ENCODE data around the gene NCS1.
A peak's percentile ranks its signal among the peaks of the same experiment; 100 is the strongest.

Gene NCS1

DNA sequence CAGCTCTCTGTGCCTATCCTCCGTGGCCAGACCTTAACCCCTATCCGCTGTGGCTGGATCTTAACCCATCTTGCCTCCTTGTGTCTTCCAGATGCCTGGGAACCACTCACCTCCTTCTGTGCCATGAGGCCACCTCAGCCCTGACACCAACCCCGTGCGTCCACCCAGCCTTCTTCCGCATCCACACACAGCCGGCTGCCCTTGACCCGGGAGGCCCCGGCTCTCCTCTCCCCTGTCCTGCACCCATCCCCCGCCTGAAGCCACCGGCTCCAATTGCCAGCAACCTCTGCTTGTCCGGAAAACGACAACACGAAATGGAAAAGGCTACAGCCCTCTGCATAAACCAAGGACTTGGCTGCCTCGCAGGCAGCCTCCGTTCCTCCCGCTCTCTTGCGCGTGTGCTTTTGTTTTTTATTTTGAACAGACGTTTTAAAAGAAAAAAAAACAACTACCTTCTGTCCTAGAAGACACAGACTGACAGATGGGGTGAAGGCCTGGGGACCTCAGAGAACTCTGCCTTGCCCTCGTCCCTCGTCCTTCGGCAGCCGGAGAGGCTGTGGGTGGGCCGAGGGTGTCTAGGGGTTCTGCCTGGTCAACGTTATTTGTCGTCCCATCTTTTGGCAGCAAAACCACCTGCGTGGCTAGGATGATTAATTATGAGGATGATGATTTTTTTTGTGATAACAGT, 60.8 kb downstream of the NCS1 start:
- TF ChIP-seq, protein P1, sequence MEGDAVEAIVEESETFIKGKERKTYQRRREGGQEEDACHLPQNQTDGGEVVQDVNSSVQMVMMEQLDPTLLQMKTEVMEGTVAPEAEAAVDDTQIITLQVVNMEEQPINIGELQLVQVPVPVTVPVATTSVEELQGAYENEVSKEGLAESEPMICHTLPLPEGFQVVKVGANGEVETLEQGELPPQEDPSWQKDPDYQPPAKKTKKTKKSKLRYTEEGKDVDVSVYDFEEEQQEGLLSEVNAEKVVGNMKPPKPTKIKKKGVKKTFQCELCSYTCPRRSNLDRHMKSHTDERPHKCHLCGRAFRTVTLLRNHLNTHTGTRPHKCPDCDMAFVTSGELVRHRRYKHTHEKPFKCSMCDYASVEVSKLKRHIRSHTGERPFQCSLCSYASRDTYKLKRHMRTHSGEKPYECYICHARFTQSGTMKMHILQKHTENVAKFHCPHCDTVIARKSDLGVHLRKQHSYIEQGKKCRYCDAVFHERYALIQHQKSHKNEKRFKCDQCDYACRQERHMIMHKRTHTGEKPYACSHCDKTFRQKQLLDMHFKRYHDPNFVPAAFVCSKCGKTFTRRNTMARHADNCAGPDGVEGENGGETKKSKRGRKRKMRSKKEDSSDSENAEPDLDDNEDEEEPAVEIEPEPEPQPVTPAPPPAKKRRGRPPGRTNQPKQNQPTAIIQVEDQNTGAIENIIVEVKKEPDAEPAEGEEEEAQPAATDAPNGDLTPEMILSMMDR (IDR thresholded peaks at IDR 0.05; ENCODE audit: low read depth, low read length, missing control alignments), result no peak
- DNase-seq (ENCODE audit: extremely low read depth, low read depth), result no peak
- H3K4me3 ChIP-seq (replicated peaks; ENCODE audit: low read depth, low read length), result no peak overlapping the region

DNA sequence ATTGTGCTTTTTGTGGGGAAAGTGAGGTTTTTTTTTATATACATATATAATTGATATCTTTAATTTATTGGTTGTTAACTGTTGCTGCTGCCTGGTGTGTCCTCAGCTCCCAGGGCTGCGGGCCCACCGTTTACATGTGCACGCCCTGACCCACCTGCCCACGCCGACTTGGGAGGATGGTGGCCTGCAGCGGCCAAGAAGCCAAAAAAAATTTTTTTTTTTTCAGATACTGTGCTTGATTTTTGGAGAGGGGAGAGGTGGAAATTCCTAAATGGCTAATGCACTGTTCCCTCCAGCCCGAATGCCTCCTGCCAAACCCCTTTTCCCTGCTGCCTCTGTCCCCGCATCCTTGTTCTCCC, 61.4 kb downstream of the NCS1 start:
- no peak overlapping the region for H3K4me3 ChIP-seq (replicated peaks; ENCODE audit: low read depth, low read length)
- TF ChIP-seq, protein P1 (IDR thresholded peaks at IDR 0.05; ENCODE audit: low read depth, low read length, missing control alignments), result no peak
- no peak for DNase-seq (ENCODE audit: extremely low read depth, low read depth)

DNA sequence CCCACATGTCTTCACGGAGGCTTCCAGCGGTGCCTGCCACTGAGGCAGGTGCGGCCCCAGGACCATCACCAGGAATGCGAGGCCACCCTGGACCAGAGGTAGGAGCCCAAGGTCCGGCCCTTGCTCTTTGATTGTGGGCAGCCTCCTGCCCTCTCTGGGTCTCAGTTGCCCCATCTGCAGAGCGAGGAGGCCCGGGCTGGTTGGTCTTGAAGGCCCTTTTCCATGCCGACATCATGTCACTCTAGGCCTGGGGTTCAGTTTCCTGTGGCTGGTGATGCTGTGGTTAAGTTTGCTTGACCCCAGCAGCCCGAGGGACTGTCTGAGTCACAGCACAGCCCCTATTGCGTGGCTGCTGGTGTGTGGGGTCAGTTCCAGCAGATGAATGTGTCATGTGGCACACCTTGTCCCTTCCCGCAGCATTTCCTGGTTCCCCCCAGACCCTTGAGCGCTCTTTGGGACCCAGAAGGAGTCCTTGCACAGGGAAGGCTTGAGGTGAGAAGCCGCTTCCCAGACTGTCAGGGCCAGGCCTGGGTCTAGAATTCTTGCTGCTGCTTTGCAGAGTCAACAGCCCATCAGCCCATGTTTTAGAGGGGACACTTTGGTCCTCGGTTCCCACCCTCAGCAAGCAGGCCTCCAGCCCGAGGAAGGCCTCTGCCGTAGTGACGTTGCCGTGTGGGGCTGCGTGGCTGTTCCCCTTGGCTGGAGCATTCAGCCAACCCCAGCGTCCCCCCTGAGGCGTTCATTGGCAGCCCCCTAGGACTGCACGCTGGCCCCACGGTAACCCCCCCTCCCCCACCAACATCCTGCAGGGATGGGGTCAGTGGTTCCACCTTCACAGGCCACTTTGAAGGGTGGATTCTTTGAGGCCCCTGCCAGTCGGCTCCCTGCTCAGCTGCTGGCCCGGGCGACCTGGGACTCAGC, 62.4 kb downstream of the NCS1 start:
- no peak overlapping the region for H3K4me3 ChIP-seq (replicated peaks; ENCODE audit: low read depth, low read length)
- DNase-seq (ENCODE audit: extremely low read depth, low read depth), result no peak
- TF ChIP-seq, protein P1 (IDR thresholded peaks at IDR 0.05; ENCODE audit: low read depth, low read length, missing control alignments), result no peak

DNA sequence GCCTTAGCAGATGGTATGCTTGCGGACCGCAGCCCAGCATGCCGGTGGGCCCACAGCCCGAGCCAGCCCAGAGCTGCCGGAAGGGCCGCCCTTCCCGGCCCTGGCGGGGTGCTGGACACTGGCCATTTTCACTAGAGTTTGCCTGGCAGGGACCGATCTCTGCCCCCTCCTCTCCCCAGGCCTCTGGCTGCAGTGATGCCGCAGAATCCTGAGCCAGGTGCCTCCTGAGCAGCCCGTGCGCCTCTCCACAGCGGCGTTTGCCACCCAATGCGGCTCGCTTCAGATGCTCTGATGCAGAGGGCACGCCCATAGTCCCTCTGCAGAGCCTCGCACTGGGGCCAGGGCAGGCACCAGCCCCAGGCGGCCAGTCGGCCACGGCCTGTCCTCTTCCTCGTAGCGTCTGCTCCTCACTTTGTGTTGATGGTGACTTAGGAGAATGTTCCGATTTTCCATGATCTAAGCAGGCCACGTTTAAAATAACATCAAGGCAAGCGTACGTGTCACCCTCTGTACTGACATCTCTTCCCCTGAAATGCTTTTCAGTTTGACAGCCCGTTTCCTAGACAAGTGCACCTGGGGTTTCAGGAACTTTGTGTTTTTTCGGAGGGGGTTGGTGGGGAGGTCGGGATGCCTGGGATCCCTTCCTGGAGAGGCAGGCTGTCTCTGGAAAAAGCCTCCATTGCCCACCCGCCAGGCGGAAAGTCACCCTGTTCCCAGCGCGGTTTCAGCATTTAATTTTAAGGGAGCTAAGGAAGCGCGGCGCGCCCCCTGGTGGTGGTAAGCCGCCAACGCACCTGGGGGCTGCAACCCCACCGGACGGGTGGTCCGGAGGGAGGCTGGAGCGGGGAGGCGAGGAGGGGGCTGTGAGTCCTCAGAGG, 63.6 kb downstream of the NCS1 start:
- DNase-seq (ENCODE audit: extremely low read depth, low read depth), result no peak
- H3K4me3 ChIP-seq (replicated peaks; ENCODE audit: low read depth, low read length), result no peak overlapping the region
- TF ChIP-seq, protein P1 (IDR thresholded peaks at IDR 0.05; ENCODE audit: low read depth, low read length, missing control alignments), result peak; percentile 97

DNA sequence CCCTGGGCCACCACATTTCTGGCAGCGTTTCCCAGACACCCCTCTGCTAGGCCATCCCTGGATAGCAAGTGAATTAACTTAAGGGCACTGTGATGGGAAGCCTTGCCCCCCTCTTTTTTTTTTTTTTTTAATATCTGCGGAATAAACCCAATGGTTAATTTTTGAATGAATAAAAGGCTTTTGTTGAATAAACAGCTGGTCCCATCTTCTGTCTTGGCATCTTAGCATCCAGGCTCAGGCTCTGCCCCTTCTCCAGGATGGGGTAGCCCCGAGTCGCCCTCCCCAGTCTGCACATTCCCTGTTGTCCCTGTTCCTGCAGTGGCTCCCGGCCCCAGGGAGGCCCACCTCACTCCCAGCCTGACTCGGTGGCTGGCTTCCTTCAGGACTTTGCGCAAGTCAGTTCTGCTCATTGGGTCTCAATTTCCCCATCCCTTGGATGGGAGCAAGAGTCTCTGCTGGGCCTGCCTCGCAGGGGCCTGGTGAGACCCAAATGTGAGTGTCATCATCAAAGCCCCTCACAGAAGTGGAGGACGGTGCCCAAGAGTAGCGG, 64.3 kb downstream of the NCS1 start:
- DNase-seq (ENCODE audit: extremely low read depth, low read depth), result no peak
- no peak overlapping the region for H3K4me3 ChIP-seq (replicated peaks; ENCODE audit: low read depth, low read length)
- TF ChIP-seq, protein P1 (IDR thresholded peaks at IDR 0.05; ENCODE audit: low read depth, low read length, missing control alignments), result no peak

DNA sequence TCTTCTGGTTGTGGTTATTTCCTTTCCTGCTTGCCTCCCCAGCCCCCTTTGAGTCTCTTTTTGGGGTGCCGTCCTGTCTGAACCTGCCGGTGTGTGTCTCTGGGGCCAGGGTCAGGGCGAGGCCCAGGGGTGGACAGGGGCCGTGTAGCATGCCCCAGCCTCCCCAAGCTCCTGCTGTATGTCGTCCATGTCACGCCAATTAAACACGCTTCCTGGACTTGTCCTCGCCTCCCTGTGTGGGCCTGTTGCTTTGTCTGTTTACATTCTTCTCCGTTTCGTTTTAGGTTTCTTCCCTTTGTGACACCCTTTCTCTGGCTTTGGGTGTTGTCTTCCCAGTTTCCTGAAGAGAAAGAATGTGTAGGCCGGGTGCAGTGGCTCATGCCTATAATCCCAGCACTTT, 64.9 kb downstream of the NCS1 start:
- no peak for DNase-seq (ENCODE audit: extremely low read depth, low read depth)
- TF ChIP-seq, protein P1 (IDR thresholded peaks at IDR 0.05; ENCODE audit: low read depth, low read length, missing control alignments), result no peak
- no peak overlapping the region for H3K4me3 ChIP-seq (replicated peaks; ENCODE audit: low read depth, low read length)

Measured in HFF-Myc (cell line).